Spinal cord (tissue), 10 donors: Measurements from ENCODE around the gene CLOCK. TPM values are rescaled to one million over a fixed set of nuclear protein-coding genes. Genes with fewer than 3 reads are reported as not detected.

Experiments
- DNase-seq, 6 donors: peaks; one replicate each; pipeline versions ENCODE4 v3.0.0 to v3.0.0-alpha.2; 2013 to 2015; ENCODE audit warnings: low spot score in 6 of 6, low read depth in 4 of 6
- H3K27ac ChIP-seq: one replicate; pipeline ENCODE4 v1.5.1; 2013; ENCODE audit warnings: low read depth, low read length, control low read depth
- H3K27me3 ChIP-seq: one replicate; pipeline ENCODE4 v1.6.1; 2013; ENCODE audit warnings: low read length; ENCODE audit not compliant: control insufficient read depth, insufficient read depth
- H3K36me3 ChIP-seq: one replicate; pipeline ENCODE4 v1.6.1; 2013; ENCODE audit warnings: low read length; ENCODE audit not compliant: control insufficient read depth, insufficient read depth
- H3K4me1 ChIP-seq: one replicate; pipeline ENCODE4 v1.6.1; 2013; ENCODE audit warnings: low read length; ENCODE audit not compliant: control insufficient read depth, insufficient read depth
- H3K4me3 ChIP-seq: one replicate; pipeline ENCODE4 v1.5.1; 2013; ENCODE audit warnings: low read depth, low read length, control low read depth
- H3K9me3 ChIP-seq: one replicate; pipeline ENCODE4 v1.6.1; 2013; ENCODE audit warnings: low read length; ENCODE audit not compliant: control insufficient read depth, insufficient read depth
- WGBS: methylation state at CpG from one replicate; pipeline ENCODE4 v1.1.5; 2013; ENCODE audit warnings: missing lambda C conversion rate; ENCODE audit not compliant: insufficient coverage; 5-methylcytosine and 5-hydroxymethylcytosine counted together
- polyA plus RNA-seq, 2 donors: library from polyadenylated mRNA; unstranded; fragments of 120-200 nt; gene quantifications; one replicate each; pipeline ENCODE4 v1.2.1, GENCODE V29; 2013; ENCODE audit not compliant: insufficient read length in 2 of 2
- total RNA-seq, 2 donors: library from RNA; depleted of rRNA in 1 of 2; stranded (reverse); fragments of 120-200 nt in 1 of 2; fragments of >200 nt in 1 of 2; gene quantifications; one replicate each; pipeline versions ENCODE4 v1.2.3 to v1.2.4, GENCODE V29; 2013 to 2014
- donor health status: healthy.

Gene CLOCK
- total and polyA plus RNA-seq, 4 donors: 12.5 to 37.8 (median 22.2) TPM

- Histone ChIP-seq H3K4me3 (no peak overlapping the region), H3K27ac (no peak overlapping the region), H3K9me3 (peaks cover 2% of the 10 kb centered on the region), H3K4me1 (no peaks in the 10 kb centered on the region), H3K27me3 (no peaks in the 10 kb centered on the region), H3K36me3 (no peaks in the 10 kb centered on the region)
- WGBS: 94% methylated on average over 10 of the region's 10 CpGs
- no peak for DNase-seq
Measured at GRCh38 chr4:55499495-55499894, 47.2 kb downstream of the CLOCK start.

- Histone ChIP-seq H3K36me3 (no peaks in the 10 kb centered on the region), H3K4me1 (no peaks in the 10 kb centered on the region), H3K4me3 (no peak overlapping the region), H3K27me3 (no peaks in the 10 kb centered on the region), H3K9me3 (peaks cover 2% of the 10 kb centered on the region), H3K27ac (no peak overlapping the region)
- no CpG with 5 or more reads among the region's 3 CpGs for WGBS
- DNase-seq: no peak
Measured at GRCh38 chr4:55498051-55498450, 48.7 kb downstream of the CLOCK start.

GRCh38 chr4:55491486-55491885 lies 55.2 kb downstream of the CLOCK start:
- Histone ChIP-seq H3K27ac (no peak overlapping the region), H3K27me3 (no peaks in the 10 kb centered on the region), H3K36me3 (no peaks in the 10 kb centered on the region), H3K9me3 (peaks cover 5% of the 10 kb centered on the region), H3K4me1 (no peaks in the 10 kb centered on the region), H3K4me3 (no peak overlapping the region)
- no CpG with 5 or more reads among the region's 1 CpG for WGBS
- no peak for DNase-seq

GRCh38 chr4:55488716-55489115 lies 58.0 kb downstream of the CLOCK start:
- 67% methylated on average over 1 of the region's 3 CpGs for WGBS
- H3K4me1 ChIP-seq: no peaks in the 10 kb centered on the region

GRCh38 chr4:55485821-55486220 lies 60.9 kb downstream of the CLOCK start:
- H3K27ac ChIP-seq: no peak overlapping the region
- no peak for DNase-seq
- no peaks in the 10 kb centered on the region for H3K36me3 ChIP-seq
- no peaks in the 10 kb centered on the region for H3K4me1 ChIP-seq
- H3K27me3 ChIP-seq: no peaks in the 10 kb centered on the region
- peaks cover 3% of the 10 kb centered on the region for H3K9me3 ChIP-seq
- WGBS: no CpG with 5 or more reads among the region's 1 CpG
- no peak overlapping the region for H3K4me3 ChIP-seq

More at GRCh38 chr4:55488716-55489115, 58.0 kb downstream of the CLOCK start:
- Histone ChIP-seq H3K4me3 (no peak overlapping the region), H3K9me3 (peaks cover 3% of the 10 kb centered on the region), H3K27ac (no peak overlapping the region), H3K27me3 (no peaks in the 10 kb centered on the region), H3K36me3 (no peaks in the 10 kb centered on the region)
- no peak for DNase-seq

GRCh38 chr4:55483315-55483714 lies 63.4 kb downstream of the CLOCK start:
- H3K27me3 ChIP-seq: no peaks in the 10 kb centered on the region
- H3K9me3 ChIP-seq: no peaks in the 10 kb centered on the region
- no peak overlapping the region for H3K4me3 ChIP-seq
- WGBS: 47% methylated on average over 4 of the region's 5 CpGs
- no peaks in the 10 kb centered on the region for H3K36me3 ChIP-seq
- DNase-seq: no peak
- no peaks in the 10 kb centered on the region for H3K4me1 ChIP-seq
- H3K27ac ChIP-seq: no peak overlapping the region

- DNase-seq: no peak
- Histone ChIP-seq H3K9me3 (peaks cover 8% of the 10 kb centered on the region), H3K27ac (no peak overlapping the region), H3K4me1 (no peaks in the 10 kb centered on the region), H3K4me3 (no peak overlapping the region), H3K36me3 (peaks cover 6% of the 10 kb centered on the region), H3K27me3 (no peaks in the 10 kb centered on the region)
- no CpG with 5 or more reads among the region's 6 CpGs for WGBS
Measured at GRCh38 chr4:55475394-55476243, 71.1 kb downstream of the CLOCK start.

- H3K4me3 ChIP-seq: no peak overlapping the region
- peaks cover 4% of the 10 kb centered on the region for H3K9me3 ChIP-seq
- no peaks in the 10 kb centered on the region for H3K4me1 ChIP-seq
- no peaks in the 10 kb centered on the region for H3K27me3 ChIP-seq
- peaks cover 11% of the 10 kb centered on the region for H3K36me3 ChIP-seq
- no CpG with 5 or more reads among the region's 1 CpG for WGBS
- no peak overlapping the region for H3K27ac ChIP-seq
- no peak for DNase-seq
Measured at GRCh38 chr4:55469979-55470378, 76.7 kb downstream of the CLOCK start.

GRCh38 chr4:55468724-55469123 lies 78.0 kb downstream of the CLOCK start:
- H3K36me3 ChIP-seq: peaks cover 9% of the 10 kb centered on the region
- WGBS: no CpG with 5 or more reads among the region's 2 CpGs

GRCh38 chr4:55466001-55466400 lies 80.7 kb downstream of the CLOCK start:
- Histone ChIP-seq H3K4me3 (no peak overlapping the region), H3K27ac (no peak overlapping the region), H3K36me3 (peaks cover 6% of the 10 kb centered on the region), H3K4me1 (no peaks in the 10 kb centered on the region), H3K9me3 (no peaks in the 10 kb centered on the region), H3K27me3 (no peaks in the 10 kb centered on the region)
- 100% methylated on average over 2 of the region's 3 CpGs for WGBS
- no peak for DNase-seq

More at GRCh38 chr4:55468724-55469123, 78.0 kb downstream of the CLOCK start:
- DNase-seq: no peak
- H3K27me3 ChIP-seq: no peaks in the 10 kb centered on the region
- no peak overlapping the region for H3K27ac ChIP-seq
- H3K9me3 ChIP-seq: no peaks in the 10 kb centered on the region
- no peak overlapping the region for H3K4me3 ChIP-seq
- no peaks in the 10 kb centered on the region for H3K4me1 ChIP-seq
